H9 (cell line): ENCODE data around the gene ARHGAP26. TPM values are rescaled to one million over a fixed set of nuclear protein-coding genes. Genes with fewer than 3 reads are reported as not detected.

Experiments used
- DNase-seq: peaks from one replicate; pipeline ENCODE4 v3.0.0-alpha.2; 2017
- H2AFZ ChIP-seq: one replicate; pipeline ENCODE4 v1.6.1; 2013; ENCODE audit warnings: mild to moderate bottlenecking, low read length, control low read depth, moderate library complexity
- H2AK5ac ChIP-seq: 2 replicates; pipeline ENCODE4 v1.6.1; 2013; ENCODE audit warnings: low read length, control low read depth, mixed read lengths; ENCODE audit not compliant: insufficient read length
- H2BK120ac ChIP-seq: one replicate; pipeline ENCODE4 v1.6.1; 2013; ENCODE audit warnings: low read depth, mild to moderate bottlenecking, low read length, control low read depth, inconsistent platforms; ENCODE audit not compliant: poor library complexity, severe bottlenecking
- H2BK12ac ChIP-seq: 2 replicates; pipeline ENCODE4 v1.6.1; 2013; ENCODE audit warnings: low read length, control low read depth, mixed read lengths, low read depth; ENCODE audit not compliant: insufficient read length
- H2BK15ac ChIP-seq: 2 replicates; pipeline ENCODE4 v1.6.1; 2013; ENCODE audit warnings: low read depth, low read length, control low read depth
- H2BK20ac ChIP-seq: one replicate; pipeline ENCODE4 v1.6.1; 2013; ENCODE audit warnings: low read depth, mild to moderate bottlenecking, low read length, control low read depth, inconsistent platforms; ENCODE audit not compliant: poor library complexity, severe bottlenecking
- H2BK5ac ChIP-seq: 2 replicates; pipeline ENCODE4 v1.6.1; 2013; ENCODE audit warnings: low read length, control low read depth, mixed read lengths; ENCODE audit not compliant: insufficient read length
- H3K14ac ChIP-seq: 2 replicates; pipeline ENCODE4 v1.6.1; 2013; ENCODE audit warnings: low read length, control low read depth; ENCODE audit not compliant: insufficient read depth
- H3K18ac ChIP-seq: 2 replicates; pipeline ENCODE4 v1.6.1; 2013; ENCODE audit warnings: low read depth, mild to moderate bottlenecking, mixed read lengths, low read length, control low read depth; ENCODE audit not compliant: insufficient read length
- H3K23ac ChIP-seq: 2 replicates; pipeline ENCODE4 v1.6.1; 2013; ENCODE audit warnings: low read length, control low read depth, mixed read lengths, low read depth; ENCODE audit not compliant: insufficient read length
- H3K23me2 ChIP-seq: 2 replicates; pipeline ENCODE4 v1.6.1; 2013; ENCODE audit warnings: low read depth, mild to moderate bottlenecking, mixed read lengths, low read length, control low read depth; ENCODE audit not compliant: insufficient read length, poor library complexity, severe bottlenecking
- H3K27ac ChIP-seq: 2 replicates; pipeline ENCODE4 v1.5.1; 2013; ENCODE audit warnings: low read length, control low read depth, mixed read lengths, low read depth; ENCODE audit not compliant: insufficient read length
- H3K27me3 ChIP-seq: 2 replicates; pipeline ENCODE4 v1.6.1; 2013; ENCODE audit warnings: low read length, control low read depth, inconsistent platforms; ENCODE audit not compliant: insufficient read depth
- H3K4ac ChIP-seq: 2 replicates; pipeline ENCODE4 v1.6.1; 2013; ENCODE audit warnings: low read depth, mild to moderate bottlenecking, control low read depth, inconsistent platforms, low read length, moderate library complexity
- H3K4me1 ChIP-seq: 2 replicates; pipeline ENCODE4 v1.6.1; 2013; ENCODE audit warnings: low read length, control low read depth, inconsistent platforms; ENCODE audit not compliant: insufficient read depth
- H3K4me2 ChIP-seq: 2 replicates; pipeline ENCODE4 v1.6.1; 2013; ENCODE audit warnings: low read length, control low read depth, mixed read lengths; ENCODE audit not compliant: insufficient read length, insufficient read depth
- H3K56ac ChIP-seq: 2 replicates; pipeline ENCODE4 v1.6.1; 2013; ENCODE audit warnings: low read depth, mild to moderate bottlenecking, mixed read lengths, low read length, control low read depth; ENCODE audit not compliant: insufficient read length
- H3K79me1 ChIP-seq: 2 replicates; pipeline ENCODE4 v1.6.1; 2013; ENCODE audit warnings: low read depth, mild to moderate bottlenecking, moderate library complexity, low read length, control low read depth, inconsistent platforms; ENCODE audit not compliant: insufficient read depth, poor library complexity, severe bottlenecking
- H3K79me2 ChIP-seq: 2 replicates; pipeline ENCODE4 v1.6.1; 2013; ENCODE audit warnings: low read length, control low read depth, inconsistent platforms; ENCODE audit not compliant: insufficient read depth
- H3K9ac ChIP-seq: 2 replicates; pipeline ENCODE4 v1.6.1; 2013; ENCODE audit warnings: low read length, control low read depth, mixed read lengths; ENCODE audit not compliant: insufficient read length; ENCODE audit errors: extremely low read depth
- H3K9me3 ChIP-seq: one replicate; pipeline ENCODE4 v1.6.1; 2013; ENCODE audit warnings: low read depth, low read length, inconsistent platforms; ENCODE audit not compliant: control insufficient read depth
- H3T11ph ChIP-seq: one replicate; pipeline ENCODE4 v1.6.1; 2013; ENCODE audit warnings: mild to moderate bottlenecking, low read length, control low read depth, inconsistent platforms
- H4K20me1 ChIP-seq: one replicate; pipeline ENCODE4 v1.6.1; 2013; ENCODE audit not compliant: control insufficient read depth, insufficient read length, insufficient read depth
- H4K5ac ChIP-seq: 2 replicates; pipeline ENCODE4 v1.6.1; 2013; ENCODE audit warnings: low read depth, mild to moderate bottlenecking, mixed read lengths, low read length, control low read depth; ENCODE audit not compliant: insufficient read length
- H4K8ac ChIP-seq: replicated peaks from 2 replicates; pipeline ENCODE4 v1.6.1; 2013; ENCODE audit warnings: low read length, control low read depth, mixed read lengths, low read depth; ENCODE audit not compliant: insufficient read length
- H4K91ac ChIP-seq: 2 replicates; pipeline ENCODE4 v1.6.1; 2013; ENCODE audit warnings: low read depth, mild to moderate bottlenecking, moderate library complexity, mixed read lengths, low read length, control low read depth; ENCODE audit not compliant: insufficient read length
- H3K27ac Mint-ChIP-seq, 3 experiments: 2 replicates in 2 of 3; 3 replicates in 1 of 3; pipeline ENCODE4 v1.8.0; 2020 to 2021; ENCODE audit warnings: mixed read lengths in 3 of 3, mild to moderate bottlenecking in 1 of 3, moderate library complexity in 1 of 3
- H3K27me3 Mint-ChIP-seq: 2 replicates; pipeline ENCODE4 v1.8.0; 2021; ENCODE audit warnings: low read depth, mild to moderate bottlenecking, moderate library complexity, mixed read lengths
- H3K36me3 Mint-ChIP-seq, 3 experiments: 2 replicates in 2 of 3; 3 replicates in 1 of 3; pipeline ENCODE4 v1.8.0; 2020 to 2021; ENCODE audit warnings: low read depth in 3 of 3, mixed read lengths in 3 of 3; ENCODE audit not compliant: insufficient read depth in 1 of 3
- H3K4me1 Mint-ChIP-seq, 2 experiments: 2 replicates each; pipeline ENCODE4 v1.8.0; 2020; ENCODE audit warnings: mixed read lengths in 2 of 2
- H3K4me3 Mint-ChIP-seq, 2 experiments: 2 replicates in 1 of 2; 3 replicates in 1 of 2; pipeline ENCODE4 v1.8.0; 2020 to 2021; ENCODE audit warnings: mild to moderate bottlenecking in 2 of 2, mixed read lengths in 2 of 2, moderate library complexity in 1 of 2
- H3K9me3 Mint-ChIP-seq, 2 experiments: 2 replicates in 1 of 2; 3 replicates in 1 of 2; pipeline ENCODE4 v1.8.0; 2020; ENCODE audit warnings: mild to moderate bottlenecking in 2 of 2, mixed read lengths in 2 of 2, moderate library complexity in 1 of 2
- WGBS: extraction: QIAGEN DNeasy Blood & Tissue Kit; methylation state at CpG from one replicate; pipeline ENCODE4 v1.1.7; 2013; ENCODE audit warnings: missing lambda C conversion rate, low lambda C conversion rate, mixed read lengths; ENCODE audit not compliant: insufficient read length; ENCODE audit errors: extremely low coverage; 5-methylcytosine and 5-hydroxymethylcytosine counted together
- total RNA-seq: library from RNA; stranded (reverse); gene quantifications from 2 replicates; pipeline ENCODE4 v1.2.1, GENCODE V29; 2021
- TF ChIP-seq, protein P1 (sequence below): fragments of 200-600 bp; sonication (generic); conservative IDR thresholded peaks from 3 replicates; pipeline ENCODE4 v1.8.0; 2021; ENCODE audit warnings: antibody characterized with exemption, mild to moderate bottlenecking

Gene ARHGAP26
- total RNA-seq, 1 experiment from 2014 or later, result 13.8 TPM

DNA sequence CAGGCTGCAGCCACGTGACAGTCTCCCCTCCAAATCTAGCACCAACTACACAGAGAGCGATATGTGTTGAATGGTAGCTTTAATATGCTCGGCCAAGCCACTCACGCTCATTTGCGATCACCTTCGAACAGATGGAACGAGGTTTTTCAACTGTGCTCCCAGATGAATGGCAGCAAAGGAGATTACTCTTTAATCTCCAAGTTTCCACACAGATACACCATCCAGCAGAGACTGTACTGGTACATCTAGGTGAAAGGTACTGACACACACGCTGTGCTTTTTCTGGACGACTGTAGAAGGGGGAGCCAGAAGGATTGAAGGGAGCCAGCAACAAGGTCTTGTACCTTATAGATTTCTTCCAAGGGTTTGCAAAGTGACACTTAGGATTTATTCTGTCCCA is 369.4 kb downstream of the ARHGAP26 start:
- Histone ChIP-seq H4K5ac (no peak overlapping the region), H4K91ac (no peak overlapping the region), H3K79me1 (no peaks in the 10 kb centered on the region), H3K23me2 (no peaks in the 10 kb centered on the region), H3K23ac (no peak overlapping the region), H2BK20ac (no peak overlapping the region), H2AFZ (no peak overlapping the region), H3K14ac (no peak overlapping the region), H3K27ac (no peak overlapping the region), H3K18ac (no peak overlapping the region), H2BK120ac (no peak overlapping the region), H3K56ac (no peak overlapping the region), H3K9ac (no peak overlapping the region), H4K8ac (no peak overlapping the region), H3K4me2 (no peak overlapping the region), H2BK5ac (no peak overlapping the region), H2BK12ac (no peak overlapping the region), H3K9me3 (no peaks in the 10 kb centered on the region), H3K4ac (no peak overlapping the region), H3K79me2 (no peaks in the 10 kb centered on the region), H3K27me3 (no peaks in the 10 kb centered on the region), H3T11ph (no peak overlapping the region), H2BK15ac (no peak overlapping the region), H3K4me1 (no peaks in the 10 kb centered on the region), H4K20me1 (no peaks in the 10 kb centered on the region), H2AK5ac (no peak overlapping the region)
- Mint-ChIP-seq H3K9me3 (no peaks in the 10 kb centered on the region), H3K27ac (no peak overlapping the region), H3K27me3 (no peaks in the 10 kb centered on the region), H3K4me3 (no peak overlapping the region), H3K36me3 (no peaks in the 10 kb centered on the region), H3K4me1 (no peaks in the 10 kb centered on the region; a peak in 1 of 4 replicates)
- no peak for DNase-seq
- no CpG with 5 or more reads among the region's 9 CpGs for WGBS
- TF ChIP-seq, protein P1, sequence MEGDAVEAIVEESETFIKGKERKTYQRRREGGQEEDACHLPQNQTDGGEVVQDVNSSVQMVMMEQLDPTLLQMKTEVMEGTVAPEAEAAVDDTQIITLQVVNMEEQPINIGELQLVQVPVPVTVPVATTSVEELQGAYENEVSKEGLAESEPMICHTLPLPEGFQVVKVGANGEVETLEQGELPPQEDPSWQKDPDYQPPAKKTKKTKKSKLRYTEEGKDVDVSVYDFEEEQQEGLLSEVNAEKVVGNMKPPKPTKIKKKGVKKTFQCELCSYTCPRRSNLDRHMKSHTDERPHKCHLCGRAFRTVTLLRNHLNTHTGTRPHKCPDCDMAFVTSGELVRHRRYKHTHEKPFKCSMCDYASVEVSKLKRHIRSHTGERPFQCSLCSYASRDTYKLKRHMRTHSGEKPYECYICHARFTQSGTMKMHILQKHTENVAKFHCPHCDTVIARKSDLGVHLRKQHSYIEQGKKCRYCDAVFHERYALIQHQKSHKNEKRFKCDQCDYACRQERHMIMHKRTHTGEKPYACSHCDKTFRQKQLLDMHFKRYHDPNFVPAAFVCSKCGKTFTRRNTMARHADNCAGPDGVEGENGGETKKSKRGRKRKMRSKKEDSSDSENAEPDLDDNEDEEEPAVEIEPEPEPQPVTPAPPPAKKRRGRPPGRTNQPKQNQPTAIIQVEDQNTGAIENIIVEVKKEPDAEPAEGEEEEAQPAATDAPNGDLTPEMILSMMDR, result no peak
